Measurements from ENCODE around the gene FSTL5. TPM values are rescaled to one million over a fixed set of nuclear protein-coding genes. Genes with fewer than 3 reads are reported as not detected.

Gene FSTL5
- total and polyA plus RNA-seq, 5 experiments from 2014 or later = not detected

DNA sequence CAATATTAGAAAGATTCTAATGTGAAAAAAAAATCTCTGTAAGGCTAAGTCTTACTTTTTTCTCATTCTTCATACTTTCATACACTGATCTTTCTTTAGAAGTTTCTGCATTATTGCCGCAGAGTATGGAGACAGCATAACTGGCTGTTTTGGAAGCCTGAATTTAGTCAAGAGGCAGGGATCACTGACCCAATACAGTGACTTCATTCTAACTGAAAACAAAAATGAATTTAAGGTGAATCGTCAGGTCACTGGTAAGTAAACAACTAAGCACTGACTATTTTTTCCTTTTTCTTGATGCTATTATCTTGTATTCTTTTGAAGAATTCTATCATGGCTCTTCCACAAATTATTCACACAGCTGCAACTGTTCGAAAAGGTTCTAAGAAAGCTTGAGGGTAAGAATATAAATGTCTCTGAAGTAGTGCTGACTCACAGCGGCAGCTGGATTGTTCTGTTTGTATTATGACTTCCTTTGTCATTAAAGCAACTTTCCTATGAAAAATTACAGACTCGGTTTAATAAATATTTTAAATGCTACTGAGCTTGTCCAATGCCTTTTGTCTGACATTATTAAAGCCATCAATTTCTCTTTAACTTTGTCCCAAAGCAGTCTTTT, 609.3 kb downstream of the FSTL5 start:
- Mint-ChIP-seq H3K4me3 (no peak overlapping the region), H3K27me3 (no peaks in the 10 kb centered on the region), H3K9me3 (peaks cover 0 to 8% (median 3%) of the 10 kb centered on the region in 9 donors), H3K4me1 (no peaks in the 10 kb centered on the region), H3K36me3 (no peaks in the 10 kb centered on the region), H3K27ac (no peak overlapping the region)
- DNase-seq (no peak), ATAC-seq (no peak)
- POLR2A ChIA-PET = no interaction called here

DNA sequence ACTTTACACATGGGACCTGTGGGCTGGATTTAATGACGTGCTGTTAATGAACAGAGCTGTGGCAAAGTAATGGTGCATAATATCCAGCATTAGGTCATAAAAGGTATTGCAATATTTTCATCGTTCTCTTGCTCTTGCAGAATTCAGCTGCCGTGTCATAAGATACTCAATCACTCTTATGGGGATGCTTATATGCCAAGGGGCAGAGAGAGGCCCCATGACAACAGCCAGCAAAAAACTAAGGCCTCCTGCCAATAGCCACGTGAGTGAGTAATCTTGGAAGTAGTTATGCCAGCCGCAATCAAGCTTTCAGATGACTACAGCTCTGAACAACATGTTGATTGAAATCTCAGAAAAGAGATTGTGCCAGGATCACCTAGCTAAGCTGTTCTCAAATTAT, 616.9 kb downstream of the FSTL5 start:
- POLR2A ChIA-PET = no interaction called here
- peaks cover 0 to 11% (median 3%) of the 10 kb centered on the region in 9 donors for H3K9me3 Mint-ChIP-seq
- H3K27ac Mint-ChIP-seq = no peak overlapping the region
- H3K4me1 Mint-ChIP-seq = no peaks in the 10 kb centered on the region
- DNase-seq = no peak
- no peaks in the 10 kb centered on the region for H3K27me3 Mint-ChIP-seq
- H3K4me3 Mint-ChIP-seq = no peak overlapping the region
- ATAC-seq = no peak
- no peaks in the 10 kb centered on the region for H3K36me3 Mint-ChIP-seq

DNA sequence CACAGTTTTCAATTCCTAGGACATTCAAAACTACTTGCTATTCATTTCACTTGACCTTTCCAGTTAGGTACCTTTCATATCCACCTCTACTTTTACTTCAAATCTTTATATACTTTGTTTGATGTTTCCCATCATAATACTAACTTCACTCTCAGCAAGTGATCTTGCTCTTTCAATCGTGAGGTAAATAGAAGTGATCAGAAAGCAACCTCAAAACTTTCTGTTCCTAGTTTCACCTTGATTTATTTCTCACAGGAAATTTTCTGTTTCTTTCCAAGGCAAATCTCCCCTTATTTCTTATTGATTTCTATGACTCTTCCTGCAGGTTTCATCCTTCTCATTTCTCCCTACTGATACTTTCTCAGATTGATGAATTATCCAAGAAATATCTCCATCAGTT, 623.5 kb downstream of the FSTL5 start:
- POLR2A ChIA-PET = no interaction called here
- no peak overlapping the region for H3K4me3 Mint-ChIP-seq
- no peak for ATAC-seq
- no peaks in the 10 kb centered on the region for H3K36me3 Mint-ChIP-seq
- H3K9me3 Mint-ChIP-seq = peaks cover 0 to 21% (median 5%) of the 10 kb centered on the region in 9 donors
- no peaks in the 10 kb centered on the region for H3K27me3 Mint-ChIP-seq
- no peak overlapping the region for H3K27ac Mint-ChIP-seq
- DNase-seq = no peak
- no peaks in the 10 kb centered on the region for H3K4me1 Mint-ChIP-seq

DNA sequence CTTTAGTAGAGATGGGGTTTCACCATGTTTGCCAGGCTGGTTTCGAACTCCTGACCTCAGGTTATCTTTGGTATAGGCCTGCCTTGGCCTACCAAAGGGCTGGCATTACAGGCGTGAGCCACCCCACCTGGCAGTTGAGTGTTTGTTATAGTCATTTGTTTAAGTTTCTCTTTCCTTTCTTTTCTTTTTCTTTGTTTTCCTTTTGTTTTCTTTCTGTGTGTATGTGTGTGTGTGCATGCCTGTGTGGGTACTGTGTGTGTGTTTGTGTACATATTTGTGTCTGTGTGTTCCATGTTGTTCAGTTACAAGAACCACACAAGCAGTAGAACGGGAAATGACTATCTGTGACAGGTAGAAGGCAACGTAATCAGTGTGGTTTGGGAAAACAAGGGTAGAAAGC, 624.9 kb downstream of the FSTL5 start:
- H3K27ac Mint-ChIP-seq = no peak overlapping the region
- POLR2A ChIA-PET = no interaction called here
- no peaks in the 10 kb centered on the region for H3K4me1 Mint-ChIP-seq

DNA sequence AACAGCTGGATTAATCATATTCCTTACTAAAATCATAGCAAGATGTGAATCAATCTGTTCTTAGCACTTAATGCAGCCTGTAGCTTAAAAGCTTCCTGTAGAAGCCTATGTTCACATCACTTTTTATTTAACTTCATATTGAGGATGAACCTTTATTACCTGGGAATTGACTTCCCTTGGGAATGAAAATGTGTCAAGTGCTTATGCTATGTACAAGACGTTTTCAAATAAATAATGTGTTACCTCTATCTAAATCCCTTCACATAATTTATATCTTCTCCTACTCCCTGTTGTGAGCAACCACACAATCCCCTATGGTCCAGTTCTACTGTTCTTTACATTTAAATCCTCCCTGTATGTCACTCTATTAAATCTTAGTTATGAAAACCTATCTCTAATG, 633.1 kb downstream of the FSTL5 start:
- no peaks in the 10 kb centered on the region for H3K27me3 Mint-ChIP-seq
- POLR2A ChIA-PET = no interaction called here
- H3K4me1 Mint-ChIP-seq = no peaks in the 10 kb centered on the region
- H3K36me3 Mint-ChIP-seq = no peaks in the 10 kb centered on the region
- no peak for ATAC-seq
- no peak for DNase-seq
- H3K4me3 Mint-ChIP-seq = no peak overlapping the region
- H3K9me3 Mint-ChIP-seq = peaks cover 0 to 30% (median 6%) of the 10 kb centered on the region in 9 donors
- H3K27ac Mint-ChIP-seq = no peak overlapping the region

More for the DNA sequence above, 624.9 kb downstream of the FSTL5 start:
- Mint-ChIP-seq H3K9me3 (peaks cover 0 to 21% (median 9%) of the 10 kb centered on the region in 9 donors), H3K27me3 (no peaks in the 10 kb centered on the region), H3K4me3 (no peak overlapping the region), H3K36me3 (no peaks in the 10 kb centered on the region)
- no peak for DNase-seq
- no peak for ATAC-seq

DNA sequence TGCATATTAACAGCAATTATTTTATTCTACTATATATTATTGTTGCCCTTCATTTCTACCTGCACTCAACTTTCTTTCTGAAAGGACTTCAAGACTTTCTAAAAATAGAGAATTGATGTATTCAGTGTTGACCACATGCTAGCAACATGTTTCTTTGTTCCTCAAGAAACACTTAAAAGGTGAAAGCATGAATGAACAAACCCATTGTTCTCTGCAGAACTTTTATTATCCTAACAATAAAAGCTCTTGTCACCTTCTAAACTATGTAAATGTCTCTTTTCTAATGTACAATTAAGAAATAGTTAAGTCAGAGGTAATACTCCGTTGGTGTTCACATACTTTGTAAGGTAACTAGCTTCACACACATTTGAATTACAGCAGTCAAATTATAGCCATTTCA, 638.7 kb downstream of the FSTL5 start:
- ATAC-seq (no peak), DNase-seq (no peak)
- H3K36me3 Mint-ChIP-seq = no peaks in the 10 kb centered on the region
- no peaks in the 10 kb centered on the region for H3K4me1 Mint-ChIP-seq
- POLR2A ChIA-PET = no interaction called here
- H3K27ac Mint-ChIP-seq = no peak overlapping the region
- peaks cover 0 to 10% (median 3%) of the 10 kb centered on the region in 9 donors for H3K9me3 Mint-ChIP-seq
- no peak overlapping the region for H3K4me3 Mint-ChIP-seq
- no peaks in the 10 kb centered on the region for H3K27me3 Mint-ChIP-seq

DNA sequence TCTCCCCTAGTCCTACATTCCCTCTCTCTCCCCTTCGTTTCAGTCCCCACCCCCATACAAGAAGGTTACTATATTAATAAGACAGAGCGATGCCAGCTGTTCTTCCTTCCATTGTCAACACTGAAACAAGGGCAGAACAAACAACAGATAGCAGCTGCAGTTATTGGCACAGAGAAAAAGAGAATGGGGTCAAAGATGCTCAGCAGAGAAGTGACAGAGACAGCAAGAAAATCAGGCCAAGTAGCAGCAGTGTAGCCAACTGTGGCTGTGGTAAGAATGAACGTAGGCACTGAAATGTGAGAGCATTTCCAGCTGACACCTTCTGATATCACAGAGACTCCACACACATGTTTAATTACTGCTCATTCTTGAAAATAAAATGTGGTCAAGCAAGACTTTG, 641.8 kb downstream of the FSTL5 start:
- no peak overlapping the region for H3K27ac Mint-ChIP-seq
- no peaks in the 10 kb centered on the region for H3K4me1 Mint-ChIP-seq
- POLR2A ChIA-PET = no interaction called here
- H3K27me3 Mint-ChIP-seq = no peaks in the 10 kb centered on the region
- H3K4me3 Mint-ChIP-seq = no peak overlapping the region
- peaks cover 0 to 8% (median 3%) of the 10 kb centered on the region in 9 donors for H3K9me3 Mint-ChIP-seq
- DNase-seq = no peak
- no peak for ATAC-seq
- no peaks in the 10 kb centered on the region for H3K36me3 Mint-ChIP-seq

DNA sequence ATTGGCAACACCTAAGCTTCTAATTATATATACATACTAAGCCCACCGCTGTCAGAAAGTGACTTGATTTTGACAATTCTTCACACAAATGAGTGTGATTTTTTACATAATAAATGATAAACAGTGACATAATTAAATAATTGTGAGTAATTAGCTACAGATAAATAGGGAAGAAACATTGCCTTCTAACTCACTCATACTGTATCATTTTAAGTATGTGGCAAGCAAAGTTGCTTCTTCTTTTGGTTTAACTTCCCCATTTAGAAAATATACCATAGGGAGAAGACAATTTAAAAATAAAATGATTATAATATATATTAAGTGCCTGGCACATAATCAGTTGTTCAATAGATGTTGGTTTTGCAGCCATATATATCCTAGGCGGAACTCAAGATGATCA, 644.2 kb downstream of the FSTL5 start:
- no peaks in the 10 kb centered on the region for H3K27me3 Mint-ChIP-seq
- no peaks in the 10 kb centered on the region for H3K4me1 Mint-ChIP-seq
- no peaks in the 10 kb centered on the region for H3K36me3 Mint-ChIP-seq
- POLR2A ChIA-PET = no interaction called here
- no peak for DNase-seq
- peaks cover 0 to 8% (median 3%) of the 10 kb centered on the region in 9 donors for H3K9me3 Mint-ChIP-seq
- no peak overlapping the region for H3K4me3 Mint-ChIP-seq
- no peak for ATAC-seq
- H3K27ac Mint-ChIP-seq = no peak overlapping the region

DNA sequence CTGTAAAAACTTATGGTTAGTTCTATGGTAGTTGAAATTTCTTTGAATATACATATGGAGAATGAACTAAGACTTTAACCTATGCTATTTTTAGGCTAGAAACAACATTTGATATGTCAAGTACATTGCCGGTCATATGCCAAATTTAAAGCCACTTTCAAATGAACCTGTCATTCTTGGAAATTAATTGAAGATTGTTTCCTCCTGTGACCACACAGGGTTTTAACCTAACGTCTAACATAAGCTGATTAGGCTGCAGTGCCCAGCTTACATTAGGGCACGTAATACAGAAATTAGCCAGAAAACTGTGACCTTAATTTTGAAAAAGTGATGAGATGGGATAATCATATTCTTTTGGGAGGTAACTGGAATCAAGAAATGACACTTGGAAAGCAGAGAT, 645.9 kb downstream of the FSTL5 start:
- POLR2A ChIA-PET = no interaction called here
- H3K27me3 Mint-ChIP-seq = no peaks in the 10 kb centered on the region
- no peaks in the 10 kb centered on the region for H3K4me1 Mint-ChIP-seq
- H3K36me3 Mint-ChIP-seq = no peaks in the 10 kb centered on the region
- DNase-seq (no peak), ATAC-seq (no peak)
- no peak overlapping the region for H3K4me3 Mint-ChIP-seq
- H3K27ac Mint-ChIP-seq = no peak overlapping the region
- H3K9me3 Mint-ChIP-seq = peaks cover 0 to 10% (median 3%) of the 10 kb centered on the region in 9 donors

DNA sequence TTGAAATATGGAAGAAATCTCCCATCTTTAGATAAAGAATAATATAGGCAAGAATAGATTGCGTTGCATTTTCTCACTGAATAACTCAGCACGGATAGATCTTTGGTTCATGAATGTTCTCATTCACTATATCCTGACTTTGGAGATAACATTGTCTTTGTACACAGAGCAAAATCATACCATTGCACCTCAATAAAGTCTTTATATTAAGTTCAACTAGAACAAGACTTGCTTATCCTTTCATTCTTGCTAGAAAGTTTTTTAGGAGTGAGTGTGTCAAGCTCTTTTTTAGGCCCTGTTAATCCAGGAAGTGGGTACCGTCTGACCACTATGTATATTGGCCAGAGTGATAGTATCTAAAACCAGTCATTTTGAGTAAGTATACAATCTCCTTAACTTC, 658.7 kb downstream of the FSTL5 start:
- Mint-ChIP-seq H3K27ac (no peak overlapping the region), H3K4me1 (no peaks in the 10 kb centered on the region), H3K36me3 (no peaks in the 10 kb centered on the region), H3K4me3 (no peak overlapping the region), H3K27me3 (no peaks in the 10 kb centered on the region), H3K9me3 (peaks cover 0 to 10% (median 0%) of the 10 kb centered on the region in 9 donors)
- DNase-seq (no peak), ATAC-seq (no peak)
- POLR2A ChIA-PET = no interaction called here

DNA sequence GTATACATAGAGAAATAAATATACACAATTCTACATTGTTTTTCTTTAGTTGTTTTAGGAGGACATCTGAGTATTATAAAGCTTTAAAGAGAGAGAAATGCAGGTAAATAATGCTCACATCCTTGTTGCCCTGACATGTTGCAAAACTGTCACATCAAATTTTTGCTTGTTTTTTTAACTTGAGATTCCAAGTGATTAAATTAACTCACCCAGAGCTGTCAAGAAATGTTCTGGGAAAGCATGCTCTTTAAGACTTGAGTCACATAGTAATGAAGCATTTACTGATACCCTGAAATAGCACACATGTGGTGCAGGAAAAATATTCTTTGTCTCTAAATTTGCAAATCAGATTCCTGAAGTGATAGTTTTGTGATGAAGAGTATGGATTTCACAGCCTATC, 665.6 kb downstream of the FSTL5 start:
- Mint-ChIP-seq H3K9me3 (peaks cover 0 to 19% (median 0%) of the 10 kb centered on the region in 9 donors), H3K36me3 (no peaks in the 10 kb centered on the region), H3K4me1 (no peaks in the 10 kb centered on the region), H3K4me3 (no peak overlapping the region), H3K27me3 (no peaks in the 10 kb centered on the region), H3K27ac (no peak overlapping the region)
- no peak for ATAC-seq
- POLR2A ChIA-PET = no interaction called here
- DNase-seq = no peak

DNA sequence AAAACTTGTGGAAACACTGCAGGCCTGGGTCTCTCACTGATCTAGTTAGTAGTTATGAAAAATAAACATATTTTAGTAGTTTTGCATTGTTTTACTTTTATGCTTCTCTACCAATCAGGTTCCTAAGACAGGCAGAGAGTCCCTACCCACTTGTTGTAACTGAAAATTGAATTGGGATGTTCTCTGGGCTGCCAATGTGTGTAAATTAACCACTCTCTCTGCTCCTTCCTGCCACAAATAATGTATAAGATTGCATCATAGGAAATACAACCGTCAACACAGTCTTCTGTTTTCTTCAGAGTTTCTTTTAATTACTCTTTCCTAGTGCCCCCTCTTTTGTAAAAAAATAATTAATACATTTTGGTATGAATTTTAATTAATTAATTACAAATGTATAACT, 677.3 kb downstream of the FSTL5 start:
- Mint-ChIP-seq H3K27ac (no peak overlapping the region), H3K27me3 (no peaks in the 10 kb centered on the region), H3K4me3 (no peak overlapping the region), H3K4me1 (no peaks in the 10 kb centered on the region), H3K9me3 (peaks cover 0 to 5% (median 0%) of the 10 kb centered on the region in 9 donors), H3K36me3 (no peaks in the 10 kb centered on the region)
- POLR2A ChIA-PET = no interaction called here
- no peak for DNase-seq
- no peak for ATAC-seq

DNA sequence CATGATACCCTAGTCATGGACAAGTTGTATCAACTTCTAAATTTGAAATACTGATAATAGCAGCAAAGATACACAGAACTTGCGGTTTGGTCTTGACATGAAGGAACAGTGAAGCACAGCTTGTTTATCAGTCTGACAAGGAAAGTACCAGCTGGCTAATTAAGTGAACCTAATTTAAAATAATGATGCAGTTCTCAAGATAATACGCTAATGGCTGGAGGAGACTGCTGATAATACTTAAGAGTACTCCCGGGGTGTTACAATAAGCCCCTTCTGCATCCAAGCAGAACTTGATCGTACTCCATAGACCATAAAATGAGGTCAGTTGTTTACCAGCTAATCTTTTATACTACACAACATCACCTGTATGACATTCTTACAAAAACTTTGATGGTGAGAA, 697.5 kb downstream of the FSTL5 start:
- no peaks in the 10 kb centered on the region for H3K36me3 Mint-ChIP-seq
- DNase-seq = no peak
- H3K4me1 Mint-ChIP-seq = no peaks in the 10 kb centered on the region
- H3K4me3 Mint-ChIP-seq = no peak overlapping the region
- POLR2A ChIA-PET = no interaction called here
- H3K9me3 Mint-ChIP-seq = peaks cover 0 to 23% (median 8%) of the 10 kb centered on the region in 9 donors
- ATAC-seq = no peak
- H3K27ac Mint-ChIP-seq = no peak overlapping the region
- H3K27me3 Mint-ChIP-seq = no peaks in the 10 kb centered on the region

DNA sequence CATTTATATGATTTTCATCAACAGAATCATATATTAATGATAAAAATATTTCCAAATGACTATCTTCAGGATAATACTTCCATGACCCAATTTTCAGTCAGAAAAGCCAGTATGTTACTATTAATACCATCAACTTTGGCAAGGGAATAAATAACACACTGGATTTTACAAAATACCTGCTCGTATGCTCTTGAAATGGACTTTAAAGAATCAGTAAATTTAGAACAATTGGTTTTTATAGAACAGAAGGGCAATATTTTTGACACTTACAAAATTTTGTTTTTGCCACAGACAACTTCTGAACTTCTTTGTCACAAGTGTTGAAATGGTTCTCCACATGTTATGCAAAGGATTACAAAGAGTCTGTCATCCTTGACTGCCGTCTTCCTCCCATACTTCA, 700.4 kb downstream of the FSTL5 start:
- no peaks in the 10 kb centered on the region for H3K27me3 Mint-ChIP-seq
- H3K9me3 Mint-ChIP-seq = peaks cover 2 to 13% (median 8%) of the 10 kb centered on the region in 9 donors
- H3K4me1 Mint-ChIP-seq = no peaks in the 10 kb centered on the region
- POLR2A ChIA-PET = no interaction called here
- no peaks in the 10 kb centered on the region for H3K36me3 Mint-ChIP-seq
- DNase-seq (no peak), ATAC-seq (no peak)
- H3K4me3 Mint-ChIP-seq = no peak overlapping the region
- H3K27ac Mint-ChIP-seq = no peak overlapping the region
